HG02763 (cell line): Measurements from ENCODE around the gene PANK4.

Experiments used
- ATAC-seq: cut with Tn5 transposase; IDR thresholded peaks from one replicate; pipeline ENCODE4 v1.9.1; 2021; ENCODE audit warnings: mild to moderate bottlenecking, moderate library complexity; ENCODE audit not compliant: unreplicated experiment

PANK4 gene

GRCh38 chr1:2546515-2547209, 20.3 kb upstream of the PANK4 start:
- ATAC-seq, result peak; percentile 24

- peak; percentile 35 for ATAC-seq
Observed at GRCh38 chr1:2545754-2546514, 19.5 kb upstream of the PANK4 start.

GRCh38 chr1:2544875-2545640, 18.7 kb upstream of the PANK4 start:
- no peak for ATAC-seq

GRCh38 chr1:2544093-2544874, 17.9 kb upstream of the PANK4 start:
- ATAC-seq, result no peak

GRCh38 chr1:2543543-2544092, 17.2 kb upstream of the PANK4 start:
- ATAC-seq, result no peak

- ATAC-seq, result no peak
Observed at GRCh38 chr1:2542246-2542915, 16.0 kb upstream of the PANK4 start.

- ATAC-seq, result no peak
Observed at GRCh38 chr1:2541619-2542245, 15.3 kb upstream of the PANK4 start.

- ATAC-seq, result no peak
Observed at GRCh38 chr1:2540816-2541492, 14.6 kb upstream of the PANK4 start.

- ATAC-seq, result no peak
Observed at GRCh38 chr1:2539312-2539907, 13.0 kb upstream of the PANK4 start.

GRCh38 chr1:2538872-2539271, 12.5 kb upstream of the PANK4 start:
- ATAC-seq, result no peak

- no peak for ATAC-seq
Observed at GRCh38 chr1:2538376-2538775, 12.0 kb upstream of the PANK4 start.

- no peak for ATAC-seq
Observed at GRCh38 chr1:2537784-2538115, 11.4 kb upstream of the PANK4 start.

GRCh38 chr1:2535981-2536380, 9.6 kb upstream of the PANK4 start:
- ATAC-seq, result no peak

- no peak for ATAC-seq
Observed at GRCh38 chr1:2535455-2535854, 9.1 kb upstream of the PANK4 start.

- ATAC-seq, result no peak
Observed at GRCh38 chr1:2534687-2535441, 8.5 kb upstream of the PANK4 start.

GRCh38 chr1:2534315-2534686, 7.9 kb upstream of the PANK4 start:
- ATAC-seq, result no peak

GRCh38 chr1:2533365-2533764, 7.0 kb upstream of the PANK4 start:
- ATAC-seq, result no peak

GRCh38 chr1:2532485-2533160, 6.2 kb upstream of the PANK4 start:
- no peak for ATAC-seq
